Measurements from ENCODE around the gene TAF3.

The TAF3 gene

DNA sequence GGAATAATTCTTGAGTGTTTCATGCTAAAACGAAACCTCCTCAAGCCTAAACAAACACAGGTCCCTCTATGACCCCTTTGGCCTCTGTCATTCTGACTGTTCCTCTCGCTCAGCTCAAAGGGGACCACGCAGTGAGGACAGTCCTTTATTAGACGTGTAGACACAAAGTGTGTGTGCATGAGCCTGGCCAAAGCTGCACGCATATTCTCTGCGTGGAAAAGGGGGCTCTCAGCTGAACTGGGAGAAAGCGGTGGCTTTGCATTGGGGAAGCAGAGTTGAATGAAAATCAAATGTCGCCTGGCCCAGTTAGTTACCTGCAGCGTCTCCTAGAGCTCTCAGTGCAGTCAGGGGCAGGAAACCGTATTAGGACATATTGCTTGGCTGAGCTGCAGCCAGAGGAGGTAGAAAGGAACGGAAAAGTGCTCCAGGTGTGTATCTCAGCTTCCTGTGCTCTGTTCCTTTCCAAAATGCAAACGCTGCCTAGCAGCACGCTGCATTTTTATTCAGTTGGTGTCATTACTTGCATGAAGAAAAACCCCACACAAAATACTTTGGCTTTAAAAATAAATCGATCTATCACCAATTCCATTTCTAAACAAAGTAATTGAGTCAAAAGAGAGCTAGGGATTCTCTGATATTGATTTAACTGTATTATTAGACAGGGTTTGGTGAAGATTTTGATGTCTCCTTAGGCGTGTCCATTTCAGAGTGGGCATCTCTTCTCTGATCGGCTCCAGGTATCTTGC lies 241.1 kb downstream of the TAF3 start:
- no peak for DNase-seq (ENCODE audit: low spot score)

DNA sequence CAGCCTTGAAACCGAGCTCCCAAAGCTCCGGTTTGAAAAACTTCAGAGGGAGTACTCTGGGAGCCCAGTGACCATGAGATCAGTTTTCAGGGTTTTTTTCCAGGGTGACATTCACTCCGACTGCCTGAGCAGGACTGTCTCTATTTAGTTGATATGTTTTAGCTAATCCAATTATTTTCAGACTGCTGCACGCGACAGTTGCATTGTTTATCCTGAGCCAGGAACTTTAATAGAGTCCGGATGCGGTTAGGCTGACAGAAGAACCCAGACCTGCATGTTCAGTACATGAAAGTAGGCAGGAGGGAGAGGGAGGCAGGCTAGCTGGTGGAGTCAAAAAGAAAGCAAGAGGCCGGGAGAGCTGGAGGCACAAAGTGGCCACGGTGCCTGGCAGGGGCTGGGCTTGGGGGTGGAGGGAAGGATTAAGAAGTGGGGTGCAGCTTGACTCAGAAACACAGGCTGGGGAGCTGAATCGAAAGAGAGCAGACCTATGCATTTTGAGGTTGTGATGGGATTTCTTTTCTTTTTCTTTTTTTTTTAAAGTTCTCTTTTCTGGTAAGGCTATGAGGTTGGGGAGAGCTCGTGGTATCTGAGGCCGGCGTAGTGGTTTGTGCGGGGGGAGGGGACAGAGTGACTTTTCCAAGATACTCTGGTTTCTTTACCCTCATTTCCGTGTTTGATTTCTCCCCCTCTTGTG lies 241.9 kb downstream of the TAF3 start:
- DNase-seq (ENCODE audit: low spot score) = no peak

DNA sequence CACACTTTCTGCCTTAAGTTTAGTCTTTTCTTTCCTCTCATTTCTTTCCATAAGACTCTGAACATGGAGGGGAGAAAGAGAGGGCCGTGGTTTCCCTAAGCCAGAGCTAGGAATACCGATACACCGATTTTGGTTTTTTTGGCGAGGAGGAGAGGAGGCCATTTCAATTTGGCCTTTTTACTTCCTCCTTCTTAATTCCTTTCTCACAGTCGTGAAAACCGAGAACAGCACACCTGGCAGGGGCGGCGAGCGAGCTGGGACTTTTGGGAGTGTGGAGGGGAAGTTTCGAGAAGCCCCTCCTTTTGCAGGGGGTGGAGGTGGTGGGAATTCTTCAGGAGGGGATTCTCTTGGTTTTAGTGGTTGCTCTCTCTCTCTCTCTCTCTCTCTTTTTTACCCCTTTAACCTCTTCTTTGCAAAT lies 242.4 kb downstream of the TAF3 start:
- no peak for DNase-seq (ENCODE audit: low spot score)

DNA sequence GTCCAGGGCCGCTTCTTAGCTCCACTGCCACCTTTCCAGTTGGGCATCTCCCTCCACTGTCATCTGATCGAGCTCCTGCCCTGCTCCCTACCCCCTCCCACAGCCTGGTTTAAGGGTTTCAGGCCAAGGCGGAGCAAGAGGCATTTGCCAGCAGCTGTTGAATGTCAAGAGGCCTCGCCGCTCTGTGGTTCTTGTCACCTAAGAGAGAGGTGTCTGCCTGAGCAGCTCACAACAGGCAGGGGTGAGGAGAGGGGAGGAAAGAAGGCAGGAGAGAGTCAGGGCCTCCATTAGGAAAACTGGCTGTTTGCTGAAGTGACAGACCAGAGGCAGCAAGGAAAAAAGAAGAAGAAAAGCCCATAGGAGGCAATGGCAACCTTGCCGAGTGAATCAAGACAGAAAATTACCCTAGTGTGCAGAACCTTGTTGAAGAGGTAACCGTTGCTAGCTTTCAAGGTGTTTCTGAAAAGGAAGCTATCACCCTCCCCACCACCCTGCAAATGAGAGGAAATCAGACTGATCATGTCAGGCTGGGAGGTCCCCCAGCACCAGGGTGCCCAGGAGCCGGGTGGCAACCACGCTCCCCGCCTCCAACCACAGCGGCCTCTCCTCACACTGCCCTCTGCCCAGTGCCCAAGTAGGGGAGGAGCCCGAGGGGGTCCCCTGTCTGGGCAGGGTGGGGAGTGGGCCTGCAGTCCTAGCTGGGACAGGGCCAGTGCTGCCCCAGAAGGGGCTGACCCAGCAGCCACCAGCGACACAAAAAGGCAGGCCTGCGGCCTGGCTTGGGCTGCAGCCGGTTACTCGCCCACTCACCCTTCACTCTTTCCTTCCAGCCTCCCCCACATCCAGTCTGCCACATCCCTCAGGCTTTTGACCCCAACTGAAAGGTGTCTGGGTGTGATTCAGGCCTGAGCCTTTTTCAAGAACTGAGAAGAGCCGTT lies 243.2 kb downstream of the TAF3 start:
- no peak for DNase-seq (ENCODE audit: low spot score)

DNA sequence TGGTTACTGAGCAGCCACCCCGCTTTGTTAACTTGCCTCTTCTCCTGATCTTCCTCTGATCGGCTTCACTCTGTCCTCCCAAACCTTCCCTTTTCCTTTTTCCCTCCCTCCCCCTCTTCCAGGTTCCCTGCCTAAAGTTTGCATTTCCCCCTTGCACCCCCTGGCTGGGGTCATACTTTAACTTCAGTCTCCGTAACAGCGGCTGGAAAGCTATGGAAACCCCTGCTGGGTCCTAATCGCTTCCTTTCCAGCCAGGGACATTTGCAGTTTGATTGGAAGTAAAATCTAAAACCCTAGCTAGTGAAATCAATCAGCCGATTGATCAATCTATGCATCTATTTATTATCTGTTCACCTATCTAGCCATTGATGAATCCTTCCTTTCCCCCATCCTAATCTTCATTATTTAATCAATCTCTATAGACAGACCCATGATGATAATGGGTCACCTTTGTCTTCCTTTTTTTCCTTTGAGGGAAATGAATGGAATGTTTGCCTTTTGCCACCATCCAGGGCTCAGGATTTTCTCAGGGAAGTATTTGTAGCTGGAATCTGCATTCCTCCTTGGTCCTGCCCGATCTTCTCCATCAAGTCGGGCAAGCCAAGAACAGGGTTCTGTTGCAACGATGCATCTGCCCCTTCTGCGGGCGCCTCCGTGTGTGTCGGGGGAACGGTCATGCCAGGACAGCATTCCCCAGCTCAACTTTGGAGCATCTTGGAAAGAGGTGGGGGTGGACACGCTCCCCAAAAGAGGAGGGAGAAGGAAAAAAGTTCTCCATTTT lies 245.0 kb downstream of the TAF3 start:
- no peak for DNase-seq (ENCODE audit: low spot score)

DNA sequence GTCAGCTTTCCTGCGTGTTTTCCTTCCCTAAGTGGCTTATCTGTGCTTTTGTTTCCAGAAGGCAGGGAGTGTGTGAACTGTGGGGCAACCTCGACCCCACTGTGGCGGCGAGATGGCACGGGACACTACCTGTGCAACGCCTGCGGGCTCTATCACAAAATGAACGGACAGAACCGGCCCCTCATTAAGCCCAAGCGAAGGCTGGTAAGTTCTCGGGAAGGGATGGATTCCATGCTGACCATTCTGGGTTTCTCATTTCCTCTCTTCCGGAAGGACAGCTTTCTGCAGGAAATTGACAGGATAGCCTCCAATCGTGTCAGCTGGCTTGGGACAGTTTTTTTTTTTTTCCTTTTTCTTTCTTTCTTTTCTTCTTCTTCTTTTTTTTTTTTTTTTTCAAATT lies 245.6 kb downstream of the TAF3 start:
- no peak for DNase-seq (ENCODE audit: low spot score)

- DNase-seq (ENCODE audit: low spot score) = no peak
These were observed 246.1 kb downstream of the TAF3 start for GRCh38 chr10:8064436-8064835.

DNA sequence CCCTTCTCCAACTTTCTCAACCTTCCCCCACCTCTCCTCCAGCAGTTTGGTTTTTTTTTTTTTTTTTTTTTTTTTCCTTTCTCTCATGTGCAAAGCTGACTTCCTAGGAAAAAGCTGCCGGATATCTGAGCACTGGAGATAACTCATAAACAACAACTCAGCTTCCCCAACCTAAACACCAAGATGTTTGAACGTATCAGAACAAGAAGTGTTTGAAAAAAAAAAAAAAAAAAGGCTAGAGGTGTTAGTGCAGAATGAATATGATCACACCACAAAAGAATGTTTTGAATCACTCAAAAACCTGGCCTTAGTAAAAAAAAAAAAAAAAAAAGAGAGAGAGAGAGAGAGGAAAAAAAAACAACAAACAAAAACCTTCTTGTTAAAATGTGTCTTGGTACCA lies 247.3 kb downstream of the TAF3 start:
- DNase-seq (ENCODE audit: low spot score) = no peak

GRCh38 chr10:8066124-8066523 lies 247.8 kb downstream of the TAF3 start:
- DNase-seq (ENCODE audit: low spot score) = no peak
